GM23338 (cell line): Measurements from ENCODE around the gene AMPD3. TPM values are rescaled to one million over a fixed set of nuclear protein-coding genes. Genes with fewer than 3 reads are reported as not detected.

ENCODE experiments used
- ATAC-seq: fragments of 200-7000 bp; cut with Tn5 transposase; 3 replicates; pipeline ENCODE4 v1.9.1; 2020
- DNase-seq: peaks from one replicate; pipeline ENCODE4 v3.0.0-alpha.2; 2015; ENCODE audit warnings: low spot score
- H2AFZ ChIP-seq: fragments of 200-600 bp; sonication (generic); 2 replicates; pipeline ENCODE4 v1.8.0; 2016; ENCODE audit warnings: antibody characterized with exemption, mild to moderate bottlenecking, moderate library complexity
- H3F3A ChIP-seq: fragments of 200-600 bp; sonication (generic); replicated peaks from 2 replicates; pipeline ENCODE4 v1.8.0; 2017; ENCODE audit warnings: antibody characterized with exemption, mixed run types, low read depth
- H3K27ac ChIP-seq: fragments of 200-600 bp; sonication (generic); 2 replicates; pipeline ENCODE4 v1.6.1; 2016; ENCODE audit warnings: low read depth
- H3K27me3 ChIP-seq: fragments of 200-600 bp; sonication (generic); 2 replicates; pipeline ENCODE4 v1.8.0; 2016; ENCODE audit warnings: mild to moderate bottlenecking, mixed run types, moderate library complexity; ENCODE audit not compliant: insufficient read depth
- H3K36me3 ChIP-seq: fragments of 200-600 bp; sonication (generic); 2 replicates; pipeline ENCODE4 v1.8.0; 2016; ENCODE audit warnings: mild to moderate bottlenecking; ENCODE audit not compliant: insufficient read depth
- H3K4me1 ChIP-seq: fragments of 200-600 bp; sonication (generic); 2 replicates; pipeline ENCODE4 v1.8.0; 2016; ENCODE audit warnings: mild to moderate bottlenecking, moderate library complexity; ENCODE audit not compliant: insufficient read depth
- H3K4me2 ChIP-seq: fragments of 200-600 bp; sonication (generic); 2 replicates; pipeline ENCODE4 v1.7.1; 2017; ENCODE audit warnings: mixed run types
- H3K4me3 ChIP-seq: fragments of 200-600 bp; sonication (generic); 2 replicates; pipeline ENCODE4 v1.6.1; 2016; ENCODE audit warnings: mixed run types
- H3K79me2 ChIP-seq: fragments of 200-600 bp; sonication (generic); replicated peaks from 2 replicates; pipeline ENCODE4 v1.8.0; 2017; ENCODE audit warnings: mild to moderate bottlenecking; ENCODE audit not compliant: insufficient read depth
- H3K9me2 ChIP-seq: fragments of 200-600 bp; sonication (generic); 2 replicates; pipeline ENCODE4 v1.8.0; 2017; ENCODE audit not compliant: insufficient read depth
- H4K20me1 ChIP-seq: fragments of 200-600 bp; sonication (generic); replicated peaks from 2 replicates; pipeline ENCODE4 v1.8.0; 2017; ENCODE audit warnings: mild to moderate bottlenecking; ENCODE audit not compliant: insufficient read depth
- H3K27ac Mint-ChIP-seq: 2 replicates; pipeline ENCODE4 v1.8.0; 2020; ENCODE audit warnings: inconsistent platforms, mild to moderate bottlenecking, moderate library complexity, mixed read lengths
- H3K27me3 Mint-ChIP-seq: 3 replicates; pipeline ENCODE4 v1.8.0; 2022; ENCODE audit warnings: low read depth, mild to moderate bottlenecking, moderate library complexity, mixed read lengths, inconsistent platforms; ENCODE audit not compliant: insufficient read depth, poor library complexity
- H3K36me3 Mint-ChIP-seq: 3 replicates; pipeline ENCODE4 v1.8.0; 2021; ENCODE audit warnings: low read depth, mild to moderate bottlenecking, inconsistent platforms, moderate library complexity, mixed read lengths
- H3K4me1 Mint-ChIP-seq: 3 replicates; pipeline ENCODE4 v1.8.0; 2020; ENCODE audit warnings: mild to moderate bottlenecking, inconsistent platforms, mixed read lengths
- H3K4me3 Mint-ChIP-seq: 3 replicates; pipeline ENCODE4 v1.8.0; 2021; ENCODE audit warnings: moderate library complexity, mild to moderate bottlenecking, inconsistent platforms, mixed read lengths
- H3K9me3 Mint-ChIP-seq: 3 replicates; pipeline ENCODE4 v1.8.0; 2020; ENCODE audit warnings: moderate library complexity, mild to moderate bottlenecking, inconsistent platforms, mixed read lengths
- CREB1 ChIP-seq: fragments of 250-450 bp; sonication (Bioruptor Pico); IDR thresholded peaks from 2 replicates; pipeline ENCODE4 v1.5.0; 2020; ENCODE audit warnings: low read depth, mild to moderate bottlenecking, moderate library complexity
- CTCF ChIP-seq, 2 experiments: fragments of 200-600 bp in 1 of 2; sonication (generic) in 1 of 2; conservative IDR thresholded peaks; 2 replicates each; pipeline versions ENCODE4 v1.5.1 to v1.6.1; 2016 to 2017; ENCODE audit warnings: antibody characterized with exemption in 2 of 2, low read depth in 2 of 2, mild to moderate bottlenecking in 2 of 2, moderate library complexity in 1 of 2
- ETS1 ChIP-seq: IDR thresholded peaks from 2 replicates; pipeline ENCODE4 v1.6.1; 2016; ENCODE audit warnings: antibody characterized with exemption
- EZH2 ChIP-seq: fragments of 200-600 bp; sonication (generic); IDR thresholded peaks from one replicate; pipeline ENCODE4 v1.8.0; 2017; ENCODE audit warnings: antibody characterized with exemption, mild to moderate bottlenecking, low read depth; ENCODE audit not compliant: unreplicated experiment
- EZH2phosphoT487 ChIP-seq: fragments of 200-600 bp; sonication (generic); IDR thresholded peaks from one replicate; pipeline ENCODE4 v1.8.1; 2018; ENCODE audit warnings: antibody characterized with exemption; ENCODE audit not compliant: unreplicated experiment
- JUNB ChIP-seq: IDR thresholded peaks from one replicate; pipeline ENCODE4 v1.6.1; 2016; ENCODE audit warnings: antibody characterized with exemption; ENCODE audit not compliant: unreplicated experiment
- POLR2AphosphoS5 ChIP-seq: IDR thresholded peaks from 2 replicates; pipeline ENCODE4 v1.6.1; 2016; ENCODE audit warnings: antibody characterized with exemption, low read depth
- REST ChIP-seq: IDR thresholded peaks from one replicate; pipeline ENCODE4 v1.6.1; 2018; ENCODE audit warnings: antibody characterized with exemption; ENCODE audit not compliant: unreplicated experiment
- STAT1 ChIP-seq: IDR thresholded peaks from one replicate; pipeline ENCODE4 v1.6.1; 2016; ENCODE audit warnings: antibody characterized with exemption; ENCODE audit not compliant: unreplicated experiment
- ZNF114 ChIP-seq: fragments of 250-450 bp; sonication (Bioruptor Pico); IDR thresholded peaks from 2 replicates; pipeline ENCODE4 v1.5.0; 2020; ENCODE audit warnings: mild to moderate bottlenecking, moderate library complexity
- ZNF331 ChIP-seq: fragments of 250-450 bp; sonication (Bioruptor Pico); IDR thresholded peaks from 2 replicates; pipeline ENCODE4 v1.5.0; 2020; ENCODE audit warnings: low read depth, mild to moderate bottlenecking, moderate library complexity
- ZNF462 ChIP-seq: fragments of 250-450 bp; sonication (Bioruptor Pico); IDR thresholded peaks from 2 replicates; pipeline ENCODE4 v1.5.0; 2020; ENCODE audit warnings: mild to moderate bottlenecking, moderate library complexity
- polyA plus RNA-seq: library from polyadenylated mRNA; unstranded; fragments of >200 nt; fragmentation: Nextera tagmentation; extraction: Ambion mirVana; gene quantifications from 2 replicates; pipeline ENCODE4 v1.2.1, GENCODE V29; 2016
- total RNA-seq: library from RNA; depleted of rRNA; stranded (reverse); fragments of >200 nt; shearing (Covaris generic); gene quantifications from 2 replicates; pipeline ENCODE4 v1.2.3, GENCODE V29; 2014

AMPD3 gene
- total and polyA plus RNA-seq, 2 experiments from 2014 or later, result 1.6 to 2.1 TPM

- Histone ChIP-seq H3K4me3 (no peak overlapping the region), H3K4me2 (no peak overlapping the region), H3K9me2 (0 out of 2 replicates have a peak, but pooled peaks cover 9% of the 10 kb centered on the region), H2AFZ (no peak overlapping the region), H3K27ac (no peak overlapping the region), H4K20me1 (no peaks in the 10 kb centered on the region), H3F3A (no peaks in the 10 kb centered on the region), H3K36me3 (no peaks in the 10 kb centered on the region), H3K79me2 (no peaks in the 10 kb centered on the region), H3K4me1 (peaks cover 4% of the 10 kb centered on the region), H3K27me3 (no peaks in the 10 kb centered on the region)
- H3K27ac Mint-ChIP-seq, result no peak overlapping the region
- ATAC-seq (no peak), DNase-seq (no peak)
- peaks cover 2% of the 10 kb centered on the region; the same call in 1 of the 3 replicates for H3K36me3 Mint-ChIP-seq
- peaks cover 8% of the 10 kb centered on the region for H3K4me1 Mint-ChIP-seq
- no peak overlapping the region for H3K4me3 Mint-ChIP-seq
- peaks cover 4% of the 10 kb centered on the region for H3K27me3 Mint-ChIP-seq
- TF ChIP-seq CREB1 (CRISPR knock-in tag) (no peak), ZNF114 (no peak), EZH2 (no peak), ZNF331 (CRISPR knock-in tag) (no peak), POLR2AphosphoS5 (no peak), ETS1 (no peak), STAT1 (no peak), ZNF462 (no peak), REST (no peak), CTCF (conservative IDR thresholded peaks at IDR 0.05; ENCODE audit: low read depth in 2 of 2) (no peak), JUNB (no peak), EZH2phosphoT487 (no peak)
- no peaks in the 10 kb centered on the region for H3K9me3 Mint-ChIP-seq
Measured at GRCh38 chr11:10407749-10408685, 47.0 kb upstream of the AMPD3 start.
